Measurements from ENCODE around the gene UBXN7.
"Not testable (repeated sequence)": the region's sequence is repeated elsewhere in the genome, so short reads cannot be mapped to it uniquely, and the experiment has no call there.

- not testable (repeated sequence) for TF ChIP-seq CTCF (IDR thresholded peaks at IDR 0.05; ENCODE audit: low read length); EZH2 (IDR thresholded peaks at IDR 0.05; ENCODE audit: borderline replicate concordance, low read length)
Measured at GRCh38 chr3:196316799-196317686, 115.2 kb downstream of the UBXN7 start.
